ENCODE data around the gene HOXA4. TPM values are rescaled to one million over a fixed set of nuclear protein-coding genes. Genes with fewer than 3 reads are reported as not detected.

Gene HOXA4
- total and polyA plus RNA-seq, 2 of the 4 experiments (the other 2 are of a cell fraction): 0.36 to 8.0 TPM

DNA sequence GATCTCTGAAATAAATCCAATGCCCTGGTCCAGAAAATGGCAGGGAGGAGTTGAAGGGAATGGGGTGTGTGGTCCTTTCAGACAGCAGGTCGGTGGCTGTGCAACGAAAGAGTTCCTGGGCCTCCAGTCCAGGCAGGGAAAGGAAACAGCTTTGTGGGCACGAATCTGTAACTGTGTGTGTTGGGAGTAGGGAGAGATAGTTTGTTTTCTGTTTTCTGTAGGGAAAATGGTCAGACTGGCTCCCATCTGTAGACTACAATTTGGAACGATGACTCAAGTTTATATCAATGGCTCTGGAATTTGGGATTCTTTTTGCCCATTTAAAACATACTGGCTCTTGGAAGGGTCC lies 37.3 kb upstream of the HOXA4 start:
- WGBS, 2 experiments (ENCODE audit: extremely low coverage in 2 of 2, insufficient read length in 1 of 2): 60% methylated on average over 1 of the region's 4 CpGs; no CpG with 5 or more reads in 1 of the 2 experiments
- ChIA-PET POLR2A (ENCODE audit: unreplicated experiment) (no interaction called here), CTCF (interaction anchor here (0.6 to 0.7 kb wide), 3 partner anchors 11 to 486 kb away, joined by 3 to 4 read pairs (median 3); no protein-coding TSS in a partner anchor)
- dilution Hi-C loops (cut with HindIII; ENCODE audit: low sequenced_read_pairs, unreplicated experiment): no loop called here
- H3K4ac ChIP-seq (ENCODE audit: low read depth, low read length): no peak overlapping the region
- intact Hi-C loops (cut with micrococcal nuclease): loop anchor here (10.0 kb wide), 1 partner anchor 1913 kb away; no protein-coding TSS in a partner anchor
- no peak overlapping the region for H4K5ac ChIP-seq (ENCODE audit: low read depth, low read length)
- no peak overlapping the region for H2BK15ac ChIP-seq (ENCODE audit: low read depth, low read length)
- peaks cover 13% of the 10 kb centered on the region; the same call in 1 of the 2 replicates for H4K20me1 ChIP-seq (ENCODE audit: insufficient read depth, low read length)
- ATAC-seq (ENCODE audit: low read depth) (no peak), DNase-seq (no peak)
- no peaks in the 10 kb centered on the region for H3K79me1 ChIP-seq (ENCODE audit: low read depth in 1 of 2, low read length in 2 of 2)
- no peak overlapping the region for H3K27ac ChIP-seq (ENCODE audit: insufficient read depth, low read length)
- H2AK9ac ChIP-seq (replicated peaks; ENCODE audit: low read depth, low read length, poor library complexity): no peak overlapping the region
- H4K8ac ChIP-seq (ENCODE audit: low read depth in 2 of 2, low read length in 2 of 2): no peak overlapping the region
- H3K4me1 ChIP-seq (ENCODE audit: control insufficient read depth, insufficient read depth, low read length): no peaks in the 10 kb centered on the region
- H3K56ac ChIP-seq (ENCODE audit: extremely low read depth, insufficient read depth, low read length): no peak overlapping the region
- in situ Hi-C loops (cut with MboI; ENCODE audit: low sequenced_read_pairs): no loop called here
- H2BK120ac ChIP-seq (ENCODE audit: low read depth, low read length): no peak overlapping the region
- H3K4me3 ChIP-seq (ENCODE audit: insufficient read depth, low read depth, low read length): no peak overlapping the region
- BruUV-seq (replicated peaks): no TSS peak
- no peak overlapping the region for H2BK5ac ChIP-seq (ENCODE audit: low read depth, low read length, poor library complexity, severe bottlenecking)
- H3K14ac ChIP-seq (replicated peaks; ENCODE audit: low read depth, low read length): no peak overlapping the region
- no peak overlapping the region for H2BK20ac ChIP-seq (ENCODE audit: low read depth, low read length)
- no peaks in the 10 kb centered on the region for H3K9me1 ChIP-seq (ENCODE audit: insufficient read depth, low read length)
- H3K36me3 ChIP-seq (ENCODE audit: control insufficient read depth, insufficient read depth, low read length): no peaks in the 10 kb centered on the region
- H2AFZ ChIP-seq (replicated peaks; ENCODE audit: low read length, poor library complexity): no peak overlapping the region
- H2AK5ac ChIP-seq (ENCODE audit: low read depth, low read length): no peak overlapping the region
- TF ChIP-seq, protein P1, sequence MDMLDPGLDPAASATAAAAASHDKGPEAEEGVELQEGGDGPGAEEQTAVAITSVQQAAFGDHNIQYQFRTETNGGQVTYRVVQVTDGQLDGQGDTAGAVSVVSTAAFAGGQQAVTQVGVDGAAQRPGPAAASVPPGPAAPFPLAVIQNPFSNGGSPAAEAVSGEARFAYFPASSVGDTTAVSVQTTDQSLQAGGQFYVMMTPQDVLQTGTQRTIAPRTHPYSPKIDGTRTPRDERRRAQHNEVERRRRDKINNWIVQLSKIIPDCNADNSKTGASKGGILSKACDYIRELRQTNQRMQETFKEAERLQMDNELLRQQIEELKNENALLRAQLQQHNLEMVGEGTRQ (IDR thresholded peaks at IDR 0.05; ENCODE audit: low read depth, low read length): no peak
- no peak for TF ChIP-seq MXI1 (IDR thresholded peaks at IDR 0.05; ENCODE audit: borderline replicate concordance, low read depth, low read length)
- no peak for TF ChIP-seq RAD21 (IDR thresholded peaks at IDR 0.05; ENCODE audit: low read length)
- no peak for TF ChIP-seq NFE2L2 (IDR thresholded peaks at IDR 0.05; ENCODE audit: low read depth, low read length)
- TF ChIP-seq MAZ (IDR thresholded peaks at IDR 0.05; ENCODE audit: borderline replicate concordance, low read depth, low read length): no peak
- no peak overlapping the region for H3K4me2 ChIP-seq (ENCODE audit: low read depth, low read length)
- H3K18ac ChIP-seq (ENCODE audit: low read depth, low read length): no peak overlapping the region
- peaks cover 91% of the 10 kb centered on the region for H3K27me3 ChIP-seq (ENCODE audit: control insufficient read depth, insufficient read depth, low read length)
- peaks cover 27% of the 10 kb centered on the region for H3K9me3 ChIP-seq (ENCODE audit: control insufficient read depth, insufficient read depth, low read length)
- H3K23ac ChIP-seq (ENCODE audit: low read depth, low read length): no peak overlapping the region
- H4K91ac ChIP-seq (ENCODE audit: insufficient read depth, low read depth, low read length): no peak overlapping the region
- no peak overlapping the region for H3K9ac ChIP-seq (ENCODE audit: low read depth, low read length)

All from IMR-90 (cell line).